ENCODE measurements around the gene ZNF689. TPM values are rescaled to one million over a fixed set of nuclear protein-coding genes. Genes with fewer than 3 reads are reported as not detected.

The ZNF689 gene
- total RNA-seq, 6 experiments from 2014 or later: 3.9 to 5.8 (median 4.4) TPM

- DNase-seq: no peak
- H3K27ac ChIP-seq: no peak overlapping the region
- H3K36me3 ChIP-seq: peaks cover 0 to 12% (median 6%) of the 10 kb centered on the region in 4 donors
- intact Hi-C loops (cut with DNase I): no loop called here
- no peak overlapping the region for H3K4me3 ChIP-seq
- TF ChIP-seq POLR2A (IDR thresholded peaks at IDR 0.05) (no peak), CTCF (IDR thresholded peaks at IDR 0.05) (no peak)
- H3K9me3 ChIP-seq: no peaks in the 10 kb centered on the region
- no peak for ATAC-seq
- H3K4me1 ChIP-seq: peaks cover 0 to 6% (median 2%) of the 10 kb centered on the region in 4 donors
- WGBS (ENCODE audit: insufficient coverage, low coverage, low lambda C conversion rate, missing lambda C conversion rate): 85% methylated on average over 5 of the region's 7 CpGs
- H3K27me3 ChIP-seq: no peaks in the 10 kb centered on the region
Observed at GRCh38 chr16:30581457-30581856, 28.7 kb downstream of the ZNF689 start.

- no peaks in the 10 kb centered on the region for H3K9me3 ChIP-seq
- peaks cover 0 to 12% (median 0%) of the 10 kb centered on the region in 4 donors for H3K4me1 ChIP-seq
- H3K4me3 ChIP-seq: no peak overlapping the region
- H3K27ac ChIP-seq: no peak overlapping the region
- TF ChIP-seq POLR2A (IDR thresholded peaks at IDR 0.05): no peak
- no peak for TF ChIP-seq CTCF (IDR thresholded peaks at IDR 0.05)
- DNase-seq (no peak), ATAC-seq (no peak)
- intact Hi-C loops (cut with DNase I): no loop called here
- H3K36me3 ChIP-seq: no peaks in the 10 kb centered on the region
- H3K27me3 ChIP-seq: no peaks in the 10 kb centered on the region
- 67% methylated on average over 1 of the region's 1 CpG for WGBS (ENCODE audit: insufficient coverage, low coverage, low lambda C conversion rate, missing lambda C conversion rate)
Observed at GRCh38 chr16:30574678-30575077, 35.5 kb downstream of the ZNF689 start.

- peak; percentile 75 to 87 (median 84) for ATAC-seq
- TF ChIP-seq CTCF (IDR thresholded peaks at IDR 0.05): no peak
- TF ChIP-seq POLR2A (IDR thresholded peaks at IDR 0.05): peak; percentile 53
- intact Hi-C loops (cut with DNase I): no loop called here
- WGBS (ENCODE audit: insufficient coverage, low coverage, low lambda C conversion rate, missing lambda C conversion rate): 0% methylated on average over 16 of the region's 67 CpGs
- peak; percentile 91 to 92 (median 92) for DNase-seq
- Histone ChIP-seq H3K4me1 (peaks cover 0 to 12% (median under 1%) of the 10 kb centered on the region in 4 donors), H3K27ac (peak within 1 kb of the TSS; percentile 89 to 94 (median 91)), H3K36me3 (no peaks in the 10 kb centered on the region), H3K27me3 (no peaks in the 10 kb centered on the region), H3K4me3 (peak within 1 kb of the TSS; percentile 64 to 77 (median 72)), H3K9me3 (no peaks in the 10 kb centered on the region)
Observed at GRCh38 chr16:30571445-30572322, 38.5 kb downstream of the ZNF689 start, which contains the start of gene ZNF688. TSS of gene ZNF688 (minus strand) at chr16:30571714. CDS start at chr16:30571629, 85 bp downstream.

- Histone ChIP-seq H3K4me1 (peaks cover 0 to 12% (median under 1%) of the 10 kb centered on the region in 4 donors), H3K36me3 (no peaks in the 10 kb centered on the region), H3K9me3 (no peaks in the 10 kb centered on the region), H3K27ac (peak overlapping the region; percentile 89 to 94 (median 91)), H3K4me3 (peak overlapping the region; percentile 64 to 77 (median 72)), H3K27me3 (no peaks in the 10 kb centered on the region)
- ATAC-seq (peak in 3 of 4 donors; percentile 1 to 11 (median 1)), DNase-seq (peak in 2 of 3 donors; percentile 37 to 52)
- intact Hi-C loops (cut with DNase I): no loop called here
- no peak for TF ChIP-seq POLR2A (IDR thresholded peaks at IDR 0.05)
- no peak for TF ChIP-seq CTCF (IDR thresholded peaks at IDR 0.05)
- WGBS (ENCODE audit: insufficient coverage, low coverage, low lambda C conversion rate, missing lambda C conversion rate): 21% methylated on average over 7 of the region's 22 CpGs
Observed at GRCh38 chr16:30570636-30571444, 39.3 kb downstream of the ZNF689 start.
